Stimulated activated CD4-positive, alpha-beta T cell treated with anti-CD3 and anti-CD28 coated beads, Interleukin-1b, Interleukin-23, amount 100 ng/mL, for 4 hours (primary cell): Measurements from ENCODE around the gene TRIM3.
A peak's percentile ranks its signal among the peaks of the same experiment; 100 is the strongest.

Experiments
- DNase-seq, 2 donors: peaks; one replicate each; pipeline ENCODE4 v3.0.0-alpha.2; 2020; ENCODE audit warnings: low read depth in 2 of 2

TRIM3 gene

DNA sequence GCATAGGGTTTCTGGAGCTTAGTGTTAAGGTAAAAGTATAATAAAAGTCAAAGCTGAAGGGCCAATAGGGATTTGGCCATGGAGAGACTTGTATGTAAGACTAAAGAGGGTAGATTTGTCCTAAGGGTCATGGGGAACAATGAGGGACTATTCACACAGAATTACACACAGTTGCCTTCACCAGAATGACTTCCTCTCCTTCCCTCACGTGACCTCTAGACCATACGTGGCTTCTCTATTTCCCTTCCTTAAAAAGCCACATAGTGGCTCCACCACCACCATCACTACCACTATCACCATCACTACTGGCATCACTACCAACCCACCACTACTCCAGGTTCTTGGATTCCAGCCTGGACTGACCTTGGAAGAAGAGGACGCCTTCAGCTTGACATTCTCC lies 35.7 kb downstream of the TRIM3 start:
- DNase-seq: no peak

DNA sequence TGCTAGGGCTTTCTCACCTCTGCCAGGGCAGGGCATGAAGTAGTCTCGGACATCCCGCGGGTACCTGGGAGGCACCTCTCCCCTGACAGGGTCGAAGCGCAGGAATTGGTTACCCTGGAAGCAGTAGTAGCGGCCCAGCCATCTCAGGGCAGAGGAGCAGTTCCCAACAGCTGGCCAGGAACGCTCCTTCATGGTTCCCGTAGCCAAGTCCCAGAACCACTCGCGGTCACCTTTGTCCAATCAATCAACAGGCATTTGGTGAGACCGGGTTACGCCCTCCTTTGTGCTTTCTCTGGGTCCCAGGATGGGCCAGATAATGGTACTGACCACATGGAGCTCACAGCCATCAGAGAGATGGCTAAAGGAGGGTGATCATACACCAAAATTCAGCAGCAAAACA lies 36.3 kb downstream of the TRIM3 start:
- DNase-seq: no peak

DNA sequence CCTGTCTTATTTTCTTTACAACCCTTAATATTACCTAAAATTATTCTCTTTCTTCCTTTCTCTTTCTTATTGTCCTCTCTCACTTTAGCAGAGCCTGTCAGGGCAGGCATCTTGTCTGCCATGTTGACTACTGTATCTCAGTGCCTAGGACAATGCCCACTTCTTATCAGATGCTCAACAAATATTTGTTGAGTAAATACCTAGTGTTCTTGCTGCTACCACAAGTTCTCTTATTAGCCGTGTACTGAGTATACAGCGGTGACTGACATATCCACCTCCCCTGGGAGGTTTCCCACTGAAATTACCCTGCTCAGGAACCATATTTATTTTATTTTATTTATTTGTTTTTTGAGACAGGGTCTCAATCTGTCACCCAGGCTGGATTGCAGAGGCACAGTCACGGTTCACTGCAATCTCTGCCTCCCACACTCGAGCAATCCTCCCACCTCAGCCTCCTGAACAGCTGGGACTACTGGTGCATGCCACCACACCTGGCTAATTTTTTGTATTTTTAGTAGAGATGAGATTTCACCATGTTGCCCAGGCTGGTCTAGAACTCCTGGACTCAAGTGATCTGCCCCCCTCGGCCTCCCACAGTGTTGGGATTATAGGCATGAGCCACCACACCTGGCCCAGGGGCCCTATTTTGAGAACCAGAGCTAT lies 39.6 kb downstream of the TRIM3 start:
- DNase-seq: no peak

DNA sequence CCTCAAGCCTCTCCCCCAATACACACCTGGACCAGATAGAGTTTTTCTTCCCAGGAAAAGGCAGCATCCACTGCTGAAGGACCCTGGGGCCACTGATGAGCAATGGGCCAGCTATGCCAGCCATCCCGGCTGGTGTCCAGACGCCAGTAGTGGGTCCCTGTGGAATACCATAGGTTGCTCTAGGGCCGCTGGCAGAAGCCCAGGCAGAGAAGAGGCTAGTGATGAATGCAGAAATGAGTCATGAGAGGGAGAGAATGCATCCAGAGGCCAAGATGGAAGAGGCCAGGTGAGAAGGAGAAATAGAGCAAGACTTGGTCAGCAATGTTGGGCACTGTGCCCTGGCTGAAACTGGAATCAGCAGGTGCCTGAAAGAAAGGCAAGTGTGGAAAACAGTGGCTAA lies 41.9 kb downstream of the TRIM3 start:
- no peak for DNase-seq

DNA sequence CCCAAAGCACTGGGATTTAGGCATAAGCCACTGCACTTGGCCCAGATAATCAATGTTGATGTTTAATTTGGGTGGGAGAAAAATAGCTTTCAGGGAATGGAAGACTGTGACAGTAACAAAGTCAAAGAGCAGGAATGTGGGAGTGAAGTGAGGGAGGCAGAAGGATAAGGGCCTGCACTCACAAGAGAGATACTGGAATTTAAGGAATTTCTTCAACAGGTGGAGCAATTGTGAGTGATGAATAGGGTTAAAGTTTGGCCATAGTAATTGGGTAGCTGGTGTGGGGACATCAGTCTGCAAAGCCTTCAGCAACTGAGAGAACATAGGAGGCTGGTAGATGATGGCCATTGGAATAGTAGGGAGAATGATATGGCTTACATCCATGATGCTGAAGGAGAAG lies 46.2 kb downstream of the TRIM3 start:
- no peak for DNase-seq

DNA sequence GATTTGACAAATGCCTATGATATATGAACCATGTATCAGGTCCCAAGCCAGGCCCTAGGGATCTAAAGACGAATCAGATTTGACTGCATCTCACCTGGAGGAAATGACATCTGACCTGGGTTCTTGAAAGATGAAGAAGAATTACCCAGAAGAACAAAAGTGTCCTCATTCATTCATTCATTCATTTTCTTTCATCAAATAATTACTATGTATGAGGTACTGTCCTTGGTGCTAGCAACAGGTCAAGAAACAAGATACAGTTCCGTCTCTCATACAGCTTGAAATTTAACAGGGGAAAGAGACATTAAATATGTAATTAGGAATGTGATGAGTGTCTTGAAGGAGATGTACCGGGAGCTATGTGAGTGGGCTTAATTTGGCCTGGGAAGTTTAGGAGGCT lies 53.1 kb downstream of the TRIM3 start:
- no peak for DNase-seq

DNA sequence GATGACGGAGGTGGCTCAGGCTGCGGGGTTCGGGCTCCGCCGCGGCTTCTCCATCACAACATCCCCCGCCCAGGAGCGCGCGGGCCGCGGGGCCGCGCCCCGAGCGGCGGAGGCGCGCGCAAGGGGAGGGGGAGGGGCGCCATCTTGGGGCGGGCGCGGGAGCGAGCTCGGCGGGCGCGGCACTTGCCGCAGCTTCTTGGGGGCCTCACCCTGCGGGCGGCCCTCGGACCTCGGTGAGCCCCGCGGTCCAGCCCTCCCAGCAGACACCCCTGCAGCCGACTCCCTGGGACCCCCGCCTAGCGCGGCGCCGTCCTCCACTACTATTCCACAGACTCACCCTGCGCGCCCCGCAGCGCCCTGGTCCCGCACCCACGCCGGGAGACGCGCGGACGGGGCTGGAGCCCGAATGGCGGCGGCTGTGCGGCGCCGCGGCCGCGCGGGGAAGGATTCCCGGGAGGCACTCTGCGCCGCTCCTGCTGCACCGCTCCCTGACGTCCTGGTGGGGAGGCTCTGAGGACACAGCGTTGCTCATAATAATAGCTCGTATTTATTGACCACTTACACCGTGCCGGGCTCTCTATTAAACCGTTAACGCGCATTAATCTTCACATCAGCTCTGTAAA lies 54.6 kb downstream of the TRIM3 start, which contains the start of gene APBB1:
APBB1 (minus strand) TSS at position 86 of the 623 bp plus-strand sequence. CDS start 7,747 bp downstream, outside the sequence.
- peak; percentile 67 to 70 for DNase-seq

DNA sequence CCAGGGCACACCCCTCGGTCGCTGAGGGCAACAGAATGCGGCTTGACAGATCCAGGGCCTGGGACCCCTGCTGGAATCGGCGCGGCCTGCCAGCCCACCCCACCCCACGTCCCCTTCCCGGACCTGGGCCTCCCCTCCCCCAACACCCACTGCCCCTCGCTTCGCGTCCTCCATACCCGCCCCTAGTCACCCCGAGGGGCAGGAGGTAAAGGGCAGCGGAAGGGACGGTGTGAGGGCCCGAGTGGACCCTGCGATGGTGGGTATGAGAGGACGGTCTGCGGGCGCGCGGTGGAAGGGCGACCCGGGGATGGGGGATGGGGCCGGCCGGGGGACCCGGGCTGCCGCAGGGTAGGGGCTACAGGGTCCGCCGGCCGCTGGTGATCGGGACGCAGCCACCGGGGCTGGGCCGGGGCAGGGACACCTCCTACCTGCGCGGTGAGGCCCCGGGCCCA lies 55.2 kb downstream of the TRIM3 start:
- no peak for DNase-seq

DNA sequence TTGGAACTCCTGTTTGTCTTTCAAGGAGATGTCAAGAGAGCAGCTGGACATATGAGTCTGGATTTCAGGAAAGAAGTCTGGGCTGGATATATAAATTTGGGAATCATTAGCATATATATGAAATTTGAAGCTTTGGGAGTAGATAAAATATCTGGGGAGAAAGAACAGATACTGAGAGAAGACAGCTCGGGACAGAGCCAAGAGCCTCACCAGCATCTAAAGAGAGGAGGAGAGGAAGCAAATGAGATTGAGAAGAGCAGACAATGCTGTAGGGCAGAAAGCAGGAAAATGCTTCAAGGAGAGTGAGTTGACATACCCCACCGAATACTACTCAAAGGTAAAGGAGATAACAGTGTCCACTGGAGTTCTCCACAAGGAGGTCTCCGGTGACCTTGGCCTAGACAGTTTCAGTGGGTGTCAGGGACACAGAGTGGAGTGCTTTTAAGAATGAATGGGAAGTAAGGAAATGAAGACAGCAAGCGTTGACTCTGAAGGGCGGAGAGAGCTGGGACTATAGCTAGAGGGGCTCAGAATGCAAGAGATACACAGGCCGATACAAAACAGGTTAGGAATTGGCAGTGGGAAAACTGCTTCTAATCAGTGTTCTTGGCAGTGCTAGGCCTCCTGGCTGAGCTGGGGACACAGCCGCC lies 55.7 kb downstream of the TRIM3 start:
- no peak for DNase-seq

DNA sequence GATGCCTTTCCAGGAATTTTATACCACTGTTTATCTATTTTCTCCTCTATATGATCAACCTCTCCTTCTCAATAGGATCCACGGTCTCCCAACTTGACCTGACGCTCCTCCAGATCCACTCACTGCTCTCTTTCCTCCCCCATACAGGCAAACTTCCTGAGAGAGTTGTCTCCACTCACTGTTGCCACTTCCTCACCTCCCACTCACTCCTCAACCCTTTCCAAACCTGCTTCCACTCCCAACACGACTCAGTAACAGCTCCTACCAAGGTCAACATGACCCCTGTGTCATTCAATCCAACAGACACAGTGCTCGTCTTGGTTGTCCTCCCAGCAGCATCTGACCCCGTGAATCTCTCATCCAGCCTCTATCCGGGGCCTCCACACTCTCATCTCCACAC lies 57.9 kb downstream of the TRIM3 start:
- no peak for DNase-seq

DNA sequence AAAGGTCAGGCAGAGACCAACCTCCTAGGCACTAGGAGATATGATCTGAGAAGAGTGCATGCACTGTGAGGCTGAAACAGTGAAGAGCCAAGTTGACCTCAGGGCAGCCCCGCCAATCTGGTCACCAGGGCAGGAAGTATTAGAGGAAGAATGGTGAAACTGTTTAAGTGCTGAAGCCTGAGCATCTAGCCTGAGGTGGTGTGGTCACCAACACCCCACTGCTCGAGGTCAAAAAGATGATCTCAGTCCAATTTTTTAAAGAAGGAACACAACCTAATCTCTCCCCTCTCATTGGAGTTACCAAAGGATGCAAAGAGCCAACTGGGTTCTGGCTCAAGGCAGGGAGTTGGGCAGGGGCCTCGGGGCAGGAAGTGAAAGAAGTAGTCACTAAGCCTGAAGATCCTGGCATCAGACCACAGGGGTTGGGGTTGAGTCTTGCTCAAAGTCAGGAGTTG lies 58.8 kb downstream of the TRIM3 start:
- DNase-seq: no peak

DNA sequence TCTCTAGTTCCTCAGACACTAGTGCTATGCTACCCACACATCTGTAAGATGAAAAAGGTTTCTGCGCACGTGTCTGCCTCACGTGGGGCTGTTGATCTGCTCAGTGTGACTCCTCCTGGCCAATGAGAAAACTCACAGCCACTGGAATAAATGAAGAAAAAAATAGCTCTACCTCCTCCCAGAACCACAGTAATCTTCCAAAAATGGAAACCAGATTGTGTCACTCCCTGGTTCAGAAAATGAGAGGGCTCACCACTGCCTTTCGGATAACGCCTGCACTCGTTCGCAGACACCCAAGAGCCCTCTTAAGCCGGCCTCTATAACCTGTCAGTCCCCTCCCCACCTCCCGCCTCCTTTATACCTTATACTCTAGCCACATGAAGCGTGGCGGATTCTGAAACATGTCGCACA lies 59.9 kb downstream of the TRIM3 start:
- peak; percentile 48 to 60 for DNase-seq

DNA sequence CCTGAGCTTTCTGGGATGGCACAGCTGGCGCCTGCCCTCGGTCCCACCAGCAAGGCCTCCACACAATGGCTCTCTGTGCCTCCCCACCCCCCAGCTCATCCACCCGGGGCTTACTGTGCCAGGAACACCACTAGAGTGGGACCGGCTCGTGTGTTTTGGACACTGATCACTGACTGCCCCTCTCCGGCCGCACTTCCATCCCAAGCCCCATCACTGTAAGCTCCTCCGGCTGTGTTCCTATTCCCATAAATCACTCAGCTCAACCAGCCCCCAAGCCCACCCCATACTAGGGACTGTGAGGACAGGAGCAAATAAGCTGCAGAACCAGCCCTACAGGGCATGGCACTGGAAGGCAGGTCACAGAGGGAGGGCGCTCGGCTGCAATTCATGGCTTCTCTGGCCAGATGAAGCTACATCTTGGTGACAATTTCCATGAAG lies 62.1 kb downstream of the TRIM3 start:
- no peak for DNase-seq

DNA sequence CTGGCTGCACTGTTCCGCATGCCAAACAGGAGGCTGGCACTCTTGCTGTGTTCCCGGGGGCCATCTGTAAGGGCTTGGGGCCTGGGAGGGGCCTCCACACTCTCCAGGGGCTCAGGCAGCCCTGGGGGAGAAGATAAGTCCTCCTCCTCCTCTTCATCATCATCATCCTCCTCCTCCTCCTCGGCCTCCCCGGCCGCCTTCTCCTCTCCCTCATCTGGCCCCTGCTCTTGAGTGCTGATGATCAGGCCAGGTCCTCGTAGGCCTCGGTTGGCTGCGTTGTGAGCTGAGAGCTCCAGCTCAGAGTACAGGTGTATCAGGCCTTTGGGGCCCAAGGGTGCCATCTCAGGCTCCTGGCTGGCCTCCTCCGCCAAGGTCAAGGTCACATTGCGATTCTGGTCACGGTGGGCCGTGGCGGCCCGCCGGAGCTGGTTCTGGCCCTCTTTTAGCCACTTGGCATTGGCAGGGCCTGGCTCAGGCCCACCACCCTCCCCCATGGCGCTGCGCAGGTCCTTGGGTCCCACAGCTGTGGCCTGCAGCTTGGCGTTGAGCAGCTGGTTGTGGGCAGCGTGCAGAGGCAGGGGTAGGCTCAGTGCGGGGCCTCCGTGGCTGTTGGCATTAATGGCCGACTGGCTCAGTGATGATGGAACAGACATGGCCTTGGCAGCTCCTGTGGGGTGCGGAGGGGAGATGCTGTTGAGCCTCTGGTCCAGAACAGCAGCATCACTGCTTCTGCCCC lies 62.9 kb downstream of the TRIM3 start:
- no peak for DNase-seq

DNA sequence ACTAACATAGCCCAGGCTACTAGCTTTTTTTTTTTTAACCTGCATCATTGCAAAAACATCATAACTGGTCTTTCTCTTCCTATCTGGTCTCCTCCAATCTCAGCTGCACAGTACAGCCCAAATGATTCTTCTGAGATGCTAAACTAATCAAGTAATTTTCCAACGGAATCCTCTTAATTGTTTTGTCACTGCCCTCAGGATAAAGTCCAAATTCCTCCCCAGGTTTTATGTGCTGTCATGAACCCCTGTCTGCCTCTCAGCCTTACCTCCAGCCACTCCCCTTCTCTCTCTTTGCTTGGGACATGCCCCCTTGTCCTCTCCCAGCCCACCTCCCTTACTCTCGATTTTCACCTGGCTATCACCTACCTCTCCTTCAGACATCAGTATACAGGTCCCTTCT lies 67.4 kb downstream of the TRIM3 start:
- no peak for DNase-seq

DNA sequence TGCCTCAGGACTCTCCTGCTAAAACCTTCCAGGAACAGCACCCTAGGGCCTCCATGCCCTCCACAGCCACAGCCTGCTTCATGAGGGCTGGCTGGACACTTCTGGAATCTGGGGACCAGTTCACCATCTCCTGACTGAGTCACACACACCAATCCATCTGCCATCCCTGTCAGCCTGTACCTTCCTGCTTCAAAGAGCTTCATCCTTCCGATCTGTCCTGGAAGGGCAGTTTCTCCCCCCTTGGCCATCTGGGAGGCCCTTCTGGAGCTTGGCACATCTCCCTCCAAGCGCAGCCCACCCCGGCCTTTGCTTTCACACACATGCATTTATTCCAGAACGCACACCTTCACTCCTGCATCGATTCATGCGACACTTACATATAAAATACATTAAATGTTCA lies 67.9 kb downstream of the TRIM3 start:
- no peak for DNase-seq

DNA sequence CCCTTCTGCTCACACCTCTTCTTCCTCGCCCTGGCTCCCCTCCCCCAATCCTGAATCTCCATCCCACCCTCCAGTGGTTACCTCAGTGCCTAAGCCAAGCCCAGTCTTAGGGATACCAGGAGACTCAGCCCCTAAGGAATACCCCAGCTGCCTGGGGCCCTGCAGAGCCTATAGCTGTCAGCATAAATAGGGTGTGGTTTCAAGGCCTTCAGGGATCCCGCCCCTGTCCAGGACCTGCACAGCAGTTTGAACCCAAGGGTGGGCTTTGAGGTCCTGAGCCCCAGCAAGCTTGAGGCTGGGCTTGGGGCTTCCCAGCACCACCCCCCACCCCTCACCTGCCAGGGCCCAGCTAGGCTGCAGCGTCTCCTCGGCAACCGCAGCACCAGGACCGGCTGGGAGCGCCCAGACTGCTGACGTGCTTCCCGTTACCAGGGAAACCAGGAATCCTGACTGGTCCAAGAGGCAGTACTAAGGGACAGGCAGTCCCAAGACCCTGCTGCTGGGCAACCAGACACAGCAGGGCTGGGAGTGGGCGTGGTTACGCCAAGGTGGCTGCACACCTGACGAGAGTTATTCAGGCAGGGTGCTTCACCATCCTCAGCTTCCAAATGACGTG lies 68.6 kb downstream of the TRIM3 start:
- no peak for DNase-seq

DNA sequence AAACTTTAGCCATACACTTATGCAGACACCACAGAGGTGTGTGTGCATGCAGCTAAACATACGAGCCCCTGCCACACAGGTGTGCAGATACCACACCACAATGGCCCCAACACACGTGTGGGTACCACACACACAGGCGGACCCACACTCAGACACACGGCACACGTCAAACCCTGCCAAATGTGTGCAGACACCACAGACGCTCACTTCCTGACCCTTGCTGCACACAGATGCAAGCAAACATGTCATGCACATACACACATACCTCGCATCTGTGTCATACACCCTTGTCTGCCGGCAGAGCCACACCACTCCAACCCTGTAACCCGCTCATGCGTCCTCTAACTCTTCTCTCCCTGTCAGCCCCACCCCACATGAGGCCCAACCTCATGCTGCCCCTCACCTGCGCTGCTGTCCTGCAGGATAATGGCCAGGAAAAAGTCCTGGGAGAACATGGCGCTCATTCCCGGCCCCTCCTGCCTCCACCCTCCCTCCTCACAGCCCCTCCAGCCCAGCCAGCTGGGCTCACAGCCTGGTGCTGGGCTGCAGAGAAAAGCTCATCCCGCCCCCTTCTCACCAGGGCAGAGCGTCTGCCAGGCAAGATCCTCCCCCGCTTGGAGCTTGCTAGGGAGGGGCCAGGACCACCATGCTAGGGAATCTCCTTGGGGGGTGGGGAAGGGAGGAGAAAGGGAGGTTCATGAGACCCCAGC lies 69.2 kb downstream of the TRIM3 start:
- DNase-seq: no peak

DNA sequence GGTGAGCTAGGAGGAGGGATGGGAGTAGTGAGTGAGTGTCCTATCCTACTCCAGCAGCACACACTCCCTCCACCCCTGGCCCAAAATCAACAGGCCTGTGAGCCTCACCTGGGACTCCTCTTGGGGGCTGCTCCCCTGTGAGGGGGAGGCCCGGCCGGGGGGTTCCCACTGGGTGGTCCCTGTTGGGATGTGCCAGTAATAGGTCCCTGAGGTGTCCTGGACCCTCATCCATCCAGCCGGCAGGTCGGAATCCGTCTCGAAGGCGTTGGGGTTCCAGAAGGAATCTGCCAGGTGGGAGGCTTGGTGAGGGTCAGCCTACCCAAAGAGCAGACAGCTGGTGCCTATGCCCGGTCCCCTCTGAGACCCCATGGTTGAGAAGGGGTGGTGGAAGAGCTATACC lies 70.2 kb downstream of the TRIM3 start:
- DNase-seq: no peak

DNA sequence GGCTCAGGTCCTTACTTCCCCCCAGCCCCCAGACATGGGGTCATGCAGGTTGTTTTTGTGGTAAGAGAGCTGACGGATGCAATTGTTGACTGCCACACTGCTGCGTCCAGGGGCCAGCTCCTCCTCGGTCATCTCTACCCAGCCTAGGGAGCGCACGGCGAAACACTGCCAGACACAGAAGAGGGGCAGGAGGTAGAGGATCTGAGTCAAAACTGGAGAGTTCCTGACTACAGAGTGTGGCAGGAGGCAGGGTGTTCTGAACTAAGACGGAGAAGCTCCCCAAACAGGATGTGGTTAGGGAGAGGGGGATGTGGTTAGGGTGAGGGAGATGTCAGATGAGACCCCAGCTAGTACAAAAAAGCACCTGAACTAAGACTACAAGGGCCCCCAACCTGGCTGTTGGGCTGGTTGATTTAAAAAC lies 71.2 kb downstream of the TRIM3 start:
- peak in 1 of 2 donors; percentile 38 for DNase-seq

DNA sequence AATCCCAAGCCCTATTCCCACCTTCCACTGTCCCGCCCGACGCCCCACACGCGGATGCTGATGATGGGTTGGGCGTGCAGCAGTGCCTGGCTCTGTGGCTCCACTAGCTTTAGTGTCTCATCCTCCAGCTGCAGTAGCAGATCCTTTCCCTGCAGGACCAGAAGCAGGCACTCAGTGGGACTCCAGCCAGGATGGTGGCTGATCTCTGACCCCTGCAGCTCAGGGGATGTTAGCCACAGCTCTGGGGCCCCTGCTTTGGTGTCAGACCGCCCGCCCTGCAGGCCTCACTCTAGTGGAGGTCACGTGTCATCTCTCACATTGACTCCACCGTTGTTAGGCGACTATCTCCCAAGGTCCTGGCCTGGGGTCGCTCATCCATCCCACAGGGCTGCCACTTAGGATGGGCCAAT lies 71.7 kb downstream of the TRIM3 start:
- DNase-seq: no peak
